AG09309 (cell line): ENCODE results near the gene COMT.

ENCODE experiments used
- DNase-seq: peaks from one replicate; pipeline ENCODE4 v3.0.0-alpha.2; 2010; ENCODE audit warnings: low read depth
- H3K4me3 ChIP-seq: 2 replicates; pipeline ENCODE4 v1.5.1; 2011; ENCODE audit warnings: mild to moderate bottlenecking, low read depth, low read length, moderate library complexity; ENCODE audit not compliant: control insufficient read depth
- TF ChIP-seq, protein P1 (sequence below): IDR thresholded peaks from 2 replicates; pipeline ENCODE4 v1.5.1; 2011; ENCODE audit warnings: mild to moderate bottlenecking, low read depth, low read length, inconsistent platforms; ENCODE audit not compliant: insufficient read depth, control insufficient read depth; ENCODE audit errors: missing control alignments

Gene COMT

DNA sequence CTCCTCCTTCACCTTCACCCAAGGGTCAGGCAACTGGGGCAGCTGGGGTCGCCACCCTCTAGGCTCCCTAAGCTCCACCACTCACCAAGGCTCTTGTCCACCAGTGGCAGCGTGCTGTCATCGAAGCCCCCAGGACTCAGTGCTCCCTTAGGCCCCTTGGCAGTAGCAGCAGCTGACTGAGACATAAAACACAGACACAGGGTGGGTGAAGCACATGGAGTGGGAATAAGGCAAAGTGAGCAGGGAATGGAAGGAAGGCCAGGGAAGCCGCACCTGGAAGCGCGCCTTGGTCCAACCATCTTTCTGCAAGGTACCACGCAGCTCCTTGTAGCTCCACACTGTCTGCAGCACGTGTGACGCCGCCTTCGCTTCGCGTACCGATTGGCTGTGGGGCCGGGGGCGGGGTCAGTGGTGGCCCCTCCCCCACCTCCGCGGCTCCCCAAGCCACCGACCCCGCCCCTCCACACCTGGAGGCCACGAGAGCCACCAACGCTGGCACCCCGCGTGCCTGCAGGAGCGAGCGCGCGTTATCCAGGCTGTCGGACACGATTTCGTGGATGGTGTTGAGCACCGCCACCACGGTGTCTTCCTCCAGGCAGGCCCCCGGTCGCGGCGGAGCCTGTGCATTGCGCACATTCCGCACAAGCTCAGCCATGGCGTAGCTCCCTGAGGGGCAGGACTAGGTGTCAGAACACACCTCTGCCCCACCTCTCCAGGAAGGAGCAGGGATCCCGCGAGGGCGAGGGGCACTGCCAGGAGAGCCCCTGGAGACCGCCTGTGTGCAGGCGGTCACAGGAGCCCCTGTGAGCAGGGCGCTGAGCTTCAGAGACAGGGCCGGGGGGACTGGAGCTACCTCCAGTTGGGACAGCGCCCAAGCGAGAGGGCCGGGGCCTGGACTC is 31.3 kb downstream of the COMT start:
- no peak overlapping the region for H3K4me3 ChIP-seq
- no peak for DNase-seq
- TF ChIP-seq, protein P1, sequence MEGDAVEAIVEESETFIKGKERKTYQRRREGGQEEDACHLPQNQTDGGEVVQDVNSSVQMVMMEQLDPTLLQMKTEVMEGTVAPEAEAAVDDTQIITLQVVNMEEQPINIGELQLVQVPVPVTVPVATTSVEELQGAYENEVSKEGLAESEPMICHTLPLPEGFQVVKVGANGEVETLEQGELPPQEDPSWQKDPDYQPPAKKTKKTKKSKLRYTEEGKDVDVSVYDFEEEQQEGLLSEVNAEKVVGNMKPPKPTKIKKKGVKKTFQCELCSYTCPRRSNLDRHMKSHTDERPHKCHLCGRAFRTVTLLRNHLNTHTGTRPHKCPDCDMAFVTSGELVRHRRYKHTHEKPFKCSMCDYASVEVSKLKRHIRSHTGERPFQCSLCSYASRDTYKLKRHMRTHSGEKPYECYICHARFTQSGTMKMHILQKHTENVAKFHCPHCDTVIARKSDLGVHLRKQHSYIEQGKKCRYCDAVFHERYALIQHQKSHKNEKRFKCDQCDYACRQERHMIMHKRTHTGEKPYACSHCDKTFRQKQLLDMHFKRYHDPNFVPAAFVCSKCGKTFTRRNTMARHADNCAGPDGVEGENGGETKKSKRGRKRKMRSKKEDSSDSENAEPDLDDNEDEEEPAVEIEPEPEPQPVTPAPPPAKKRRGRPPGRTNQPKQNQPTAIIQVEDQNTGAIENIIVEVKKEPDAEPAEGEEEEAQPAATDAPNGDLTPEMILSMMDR = no peak

DNA sequence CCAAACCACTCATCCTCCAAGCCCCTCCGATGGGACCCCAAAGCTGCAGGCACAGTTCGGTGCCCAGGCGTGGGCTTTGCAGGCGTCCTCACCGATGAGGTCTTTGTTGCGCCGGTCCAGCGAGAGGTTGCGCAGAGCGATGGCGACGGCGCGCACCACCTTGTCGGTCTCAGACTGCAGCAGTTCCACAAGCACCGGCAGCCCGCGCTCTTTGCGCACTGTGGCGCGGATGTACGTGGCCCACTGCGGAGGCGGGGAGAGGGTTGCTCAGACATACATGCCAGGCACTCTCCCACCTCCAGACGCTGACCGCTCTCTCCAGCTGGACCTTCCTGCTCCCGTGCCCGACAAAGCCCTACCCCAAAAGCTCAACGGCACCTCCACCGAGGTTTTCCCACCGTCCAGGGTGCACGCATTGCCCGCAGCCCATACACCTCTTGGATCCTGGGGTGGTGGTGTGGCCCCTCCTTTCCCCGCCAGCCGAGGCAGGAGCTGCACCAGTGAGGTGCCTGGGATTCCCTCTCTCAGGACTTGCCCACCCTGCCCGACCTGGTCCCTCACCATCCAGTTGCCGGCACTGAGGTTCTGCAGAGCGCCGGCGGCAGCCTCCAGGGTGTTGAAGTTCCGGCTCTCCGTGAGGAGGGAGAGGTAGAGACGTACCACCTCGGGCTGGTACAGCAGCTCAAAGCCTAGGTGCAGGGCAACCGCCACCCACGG is 32.1 kb downstream of the COMT start:
- no peak overlapping the region for H3K4me3 ChIP-seq
- TF ChIP-seq, protein P1 = no peak
- DNase-seq = no peak

DNA sequence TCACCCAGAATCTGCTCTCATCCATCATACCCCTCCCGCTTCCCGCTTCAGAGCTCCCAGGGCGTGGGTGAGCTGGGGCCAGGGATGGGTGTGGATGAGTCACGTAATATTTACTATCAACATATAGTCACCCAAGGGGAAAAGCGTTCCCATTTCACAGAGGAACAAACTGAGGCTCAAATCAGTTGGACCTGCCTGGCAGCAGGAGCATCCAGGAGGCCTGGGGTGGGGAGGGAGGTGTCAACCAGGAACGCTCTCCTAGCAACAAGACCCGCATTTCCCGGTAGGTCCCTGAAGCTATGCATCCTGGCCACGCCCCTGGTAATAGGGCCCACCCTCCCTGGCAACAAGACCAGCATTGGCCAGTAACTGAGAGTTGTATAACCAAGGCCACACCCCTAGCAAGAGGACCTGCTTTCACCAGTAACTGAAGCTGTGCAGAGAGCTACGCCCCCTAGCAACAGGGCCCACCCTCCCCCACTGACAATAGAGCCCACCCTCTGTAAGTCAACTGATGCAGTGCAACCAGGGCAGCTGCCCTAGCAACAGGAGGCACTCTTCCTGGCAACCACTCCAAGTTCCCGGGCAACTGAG is 32.8 kb downstream of the COMT start:
- TF ChIP-seq, protein P1 = no peak
- no peak for DNase-seq
- no peak overlapping the region for H3K4me3 ChIP-seq

DNA sequence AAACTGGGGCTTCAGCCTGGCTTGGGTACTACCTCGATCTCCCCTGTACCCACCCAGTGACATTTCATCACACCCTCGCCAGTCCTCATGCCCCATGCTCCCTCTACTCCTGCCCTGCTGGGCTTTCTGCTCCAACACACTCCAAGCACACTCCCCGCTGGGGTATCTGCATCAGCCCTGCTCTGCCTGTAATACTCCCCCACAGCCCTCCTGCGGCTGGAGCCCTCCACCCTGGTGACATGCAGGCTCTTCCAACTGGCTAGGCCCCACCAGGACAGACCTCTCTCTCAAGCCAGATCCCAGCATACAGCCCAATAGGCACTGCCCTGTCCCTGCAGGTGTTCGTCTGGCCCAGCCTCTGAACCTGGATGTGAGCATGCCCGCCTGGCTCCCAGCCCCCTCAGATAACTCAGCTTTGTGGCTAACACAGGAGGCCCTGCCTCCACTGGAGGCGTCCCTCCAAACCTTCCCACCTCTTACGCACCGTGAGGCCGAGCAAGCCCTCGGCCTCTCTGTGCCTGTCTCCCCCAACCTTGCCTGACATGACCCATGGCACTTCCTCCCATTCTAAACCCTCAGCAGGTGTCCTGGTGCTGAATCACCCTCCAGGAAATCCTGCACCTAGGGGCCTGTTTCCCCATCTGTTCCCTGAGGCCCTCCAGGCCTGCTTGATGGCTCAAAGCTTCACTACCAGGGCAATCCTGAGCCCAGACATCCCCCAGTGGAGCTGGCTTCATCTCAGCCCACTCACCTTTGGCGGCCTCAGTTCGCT is 33.5 kb downstream of the COMT start:
- TF ChIP-seq, protein P1 = no peak
- H3K4me3 ChIP-seq = no peak overlapping the region
- no peak for DNase-seq

DNA sequence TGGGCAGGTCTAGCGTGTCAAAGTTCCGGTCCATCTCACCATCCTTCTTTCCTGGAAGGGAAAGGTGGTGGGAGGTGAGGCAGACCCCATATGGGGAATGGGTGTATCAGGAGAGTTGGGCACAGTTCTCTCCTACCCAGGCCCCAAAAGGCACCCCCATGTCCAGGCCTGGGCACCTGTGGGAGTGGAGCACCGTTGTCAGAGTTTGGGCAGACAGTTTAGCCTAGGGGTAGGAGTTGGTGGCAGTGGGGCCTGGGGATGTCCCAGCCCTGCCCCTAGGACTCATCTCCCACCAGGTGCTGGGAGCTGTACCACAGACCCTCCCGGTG is 34.1 kb downstream of the COMT start:
- TF ChIP-seq, protein P1 = no peak
- DNase-seq = no peak
- H3K4me3 ChIP-seq = no peak overlapping the region

DNA sequence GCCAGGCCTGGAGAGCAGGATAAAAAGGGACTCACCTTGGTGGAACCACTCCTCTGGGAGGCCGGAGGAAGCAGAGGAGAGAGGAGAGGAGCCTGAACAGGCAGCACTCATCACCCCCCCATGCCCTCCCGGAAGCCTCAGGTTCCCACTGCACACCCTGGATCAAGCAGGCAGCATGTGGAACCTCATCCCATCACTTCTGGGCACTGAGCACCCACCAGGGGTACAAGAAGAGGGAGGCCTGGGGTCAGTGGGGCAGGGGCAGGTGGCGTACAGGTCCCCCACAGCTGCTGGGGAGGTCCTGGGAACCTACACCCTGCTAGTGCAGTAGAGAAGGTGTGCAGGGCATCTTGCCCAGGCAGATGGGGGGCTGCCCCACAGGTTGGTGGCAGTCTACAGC is 35.1 kb downstream of the COMT start:
- no peak overlapping the region for H3K4me3 ChIP-seq
- TF ChIP-seq, protein P1 = no peak
- DNase-seq = no peak
